HG03342 (cell line): ENCODE data around the gene USP17L22.
"Not testable (repeated sequence)": the region's sequence is repeated elsewhere in the genome, so short reads cannot be mapped to it uniquely, and the experiment has no call there.

ENCODE experiments used
- ATAC-seq: cut with Tn5 transposase; IDR thresholded peaks from one replicate; pipeline ENCODE4 v1.9.1; 2021; ENCODE audit warnings: mild to moderate bottlenecking, moderate library complexity; ENCODE audit not compliant: unreplicated experiment

The USP17L22 gene

GRCh38 chr4:9267319-9267718 is at the start of gene USP17L22:
USP17L22 (plus strand) TSS chr4:9267619; CDS start chr4:9267619, 0 bp downstream.
- ATAC-seq, result not testable (repeated sequence)

GRCh38 chr4:9219852-9220251 is 47.6 kb upstream of the USP17L22 start, which contains the start of gene USP17L12:
USP17L12 (plus strand) TSS chr4:9220152; CDS start chr4:9220152, 0 bp downstream.
- not testable (repeated sequence) for ATAC-seq

DNA sequence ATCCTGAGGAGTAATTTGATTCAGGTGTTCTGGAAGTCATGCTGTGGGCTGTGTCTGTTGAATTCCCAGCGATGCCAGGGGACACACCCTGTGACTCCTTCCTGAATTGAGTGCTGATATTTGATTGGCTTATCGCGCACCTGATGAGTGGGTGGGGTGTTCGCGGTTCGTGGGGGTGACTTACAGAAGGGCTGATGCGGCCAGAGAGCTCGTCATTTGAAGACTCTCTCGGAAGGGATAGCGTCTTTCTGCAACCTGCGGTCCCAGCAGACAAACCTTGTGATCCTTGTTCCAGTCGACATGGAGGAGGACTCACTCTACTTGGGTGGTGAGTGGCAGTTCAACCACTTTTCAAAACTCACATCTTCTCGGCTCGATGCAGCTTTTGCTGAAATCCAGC is 42.8 kb upstream of the USP17L22 start, which contains the start of gene USP17L13:
TSS of gene USP17L13 (plus strand) at position 301 of the 400 bp plus-strand sequence. CDS start at position 301, 0 bp downstream.
- not testable (repeated sequence) for ATAC-seq

DNA sequence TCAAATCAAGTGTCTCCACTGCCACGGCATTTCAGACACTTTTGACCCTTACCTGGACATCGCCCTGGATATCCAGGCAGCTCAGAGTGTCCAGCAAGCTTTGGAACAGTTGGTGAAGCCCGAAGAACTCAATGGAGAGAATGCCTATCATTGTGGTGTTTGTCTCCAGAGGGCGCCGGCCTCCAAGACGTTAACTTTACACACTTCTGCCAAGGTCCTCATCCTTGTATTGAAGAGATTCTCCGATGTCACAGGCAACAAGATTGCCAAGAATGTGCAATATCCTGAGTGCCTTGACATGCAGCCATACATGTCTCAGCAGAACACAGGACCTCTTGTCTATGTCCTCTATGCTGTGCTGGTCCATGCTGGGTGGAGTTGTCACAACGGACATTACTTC is 37.2 kb upstream of the USP17L22 start:
- ATAC-seq, result not testable (repeated sequence)

DNA sequence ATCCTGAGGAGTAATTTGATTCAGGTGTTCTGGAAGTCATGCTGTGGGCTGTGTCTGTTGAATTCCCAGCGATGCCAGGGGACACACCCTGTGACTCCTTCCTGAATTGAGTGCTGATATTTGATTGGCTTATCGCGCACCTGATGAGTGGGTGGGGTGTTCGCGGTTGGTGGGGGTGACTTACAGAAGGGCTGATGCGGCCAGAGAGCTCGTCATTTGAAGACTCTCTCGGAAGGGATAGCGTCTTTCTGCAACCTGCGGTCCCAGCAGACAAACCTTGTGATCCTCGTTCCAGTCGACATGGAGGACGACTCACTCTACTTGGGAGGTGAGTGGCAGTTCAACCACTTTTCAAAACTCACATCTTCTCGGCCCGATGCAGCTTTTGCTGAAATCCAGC is 33.3 kb upstream of the USP17L22 start, which contains the start of gene USP17L15:
TSS of gene USP17L15 (plus strand) at position 301 of the 400 bp plus-strand sequence. CDS start at position 301, 0 bp downstream.
- not testable (repeated sequence) for ATAC-seq

GRCh38 chr4:9238461-9238860 is 29.0 kb upstream of the USP17L22 start:
- ATAC-seq, result not testable (repeated sequence)

DNA sequence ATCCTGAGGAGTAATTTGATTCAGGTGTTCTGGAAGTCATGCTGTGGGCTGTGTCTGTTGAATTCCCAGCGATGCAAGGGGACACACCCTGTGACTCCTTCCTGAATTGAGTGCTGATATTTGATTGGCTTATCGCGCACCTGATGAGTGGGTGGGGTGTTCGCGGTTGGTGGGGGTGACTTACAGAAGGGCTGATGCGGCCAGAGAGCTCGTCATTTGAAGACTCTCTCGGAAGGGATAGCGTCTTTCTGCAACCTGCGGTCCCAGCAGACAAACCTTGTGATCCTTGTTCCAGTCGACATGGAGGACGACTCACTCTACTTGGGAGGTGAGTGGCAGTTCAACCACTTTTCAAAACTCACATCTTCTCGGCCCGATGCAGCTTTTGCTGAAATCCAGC is 23.8 kb upstream of the USP17L22 start, which contains the start of gene USP17L17:
TSS of gene USP17L17 (plus strand) at position 301 of the 400 bp plus-strand sequence. CDS start at position 301, 0 bp downstream.
- ATAC-seq, result not testable (repeated sequence)

- ATAC-seq, result not testable (repeated sequence)
Observed at GRCh38 chr4:9247953-9248680, 19.3 kb upstream of the USP17L22 start, which contains the start of gene USP17L18. USP17L18 (plus strand) TSS chr4:9248630; CDS start chr4:9248630, 0 bp downstream.

- ATAC-seq, result not testable (repeated sequence)
Observed at GRCh38 chr4:9253078-9253477, 14.3 kb upstream of the USP17L22 start, which contains the start of gene USP17L19. USP17L19 (plus strand) TSS chr4:9253378; CDS start chr4:9253378, 0 bp downstream.

DNA sequence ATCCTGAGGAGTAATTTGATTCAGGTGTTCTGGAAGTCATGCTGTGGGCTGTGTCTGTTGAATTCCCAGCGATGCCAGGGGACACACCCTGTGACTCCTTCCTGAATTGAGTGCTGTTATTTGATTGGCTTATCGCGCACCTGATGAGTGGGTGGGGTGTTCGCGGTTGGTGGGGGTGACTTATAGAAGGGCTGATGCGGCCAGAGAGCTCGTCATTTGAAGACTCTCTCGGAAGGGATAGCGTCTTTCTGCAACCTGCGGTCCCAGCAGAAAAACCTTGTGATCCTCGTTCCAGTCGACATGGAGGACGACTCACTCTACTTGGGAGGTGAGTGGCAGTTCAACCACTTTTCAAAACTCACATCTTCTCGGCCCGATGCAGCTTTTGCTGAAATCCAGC is 9.6 kb upstream of the USP17L22 start, which contains the start of gene USP17L20:
TSS of gene USP17L20 (plus strand) at position 301 of the 400 bp plus-strand sequence. CDS start at position 301, 0 bp downstream.
- not testable (repeated sequence) for ATAC-seq

GRCh38 chr4:9262572-9262971 is 4.8 kb upstream of the USP17L22 start, which contains the start of gene USP17L21:
USP17L21 (plus strand) TSS chr4:9262872; CDS start chr4:9262872, 0 bp downstream.
- not testable (repeated sequence) for ATAC-seq

DNA sequence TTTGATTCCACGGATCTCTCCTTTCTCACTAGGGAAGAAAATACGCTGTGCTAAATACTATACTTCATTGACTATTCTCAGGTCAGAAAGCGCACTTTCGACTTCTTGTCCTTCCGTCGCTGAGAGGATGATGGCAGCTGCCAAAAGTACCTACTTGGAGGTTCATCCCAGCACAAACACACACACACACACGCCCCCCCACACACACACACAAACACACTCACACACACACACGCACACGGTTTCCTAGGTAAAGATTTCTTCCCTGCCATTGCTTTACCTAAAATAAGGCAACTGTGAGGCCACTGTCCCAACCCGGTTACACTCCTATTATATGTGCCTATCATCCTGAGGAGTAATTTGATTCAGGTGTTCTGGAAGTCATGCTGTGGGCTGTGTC is 4.3 kb downstream of the USP17L22 start:
- not testable (repeated sequence) for ATAC-seq
